ENCODE measurements around the gene ABCF1. TPM values are rescaled to one million over a fixed set of nuclear protein-coding genes. Genes with fewer than 3 reads are reported as not detected.
A peak's percentile ranks its signal among the peaks of the same experiment; 100 is the strongest.

The ABCF1 gene
- total and polyA plus RNA-seq, 7 donors = 53.8 to 119 (median 97.9) TPM

DNA sequence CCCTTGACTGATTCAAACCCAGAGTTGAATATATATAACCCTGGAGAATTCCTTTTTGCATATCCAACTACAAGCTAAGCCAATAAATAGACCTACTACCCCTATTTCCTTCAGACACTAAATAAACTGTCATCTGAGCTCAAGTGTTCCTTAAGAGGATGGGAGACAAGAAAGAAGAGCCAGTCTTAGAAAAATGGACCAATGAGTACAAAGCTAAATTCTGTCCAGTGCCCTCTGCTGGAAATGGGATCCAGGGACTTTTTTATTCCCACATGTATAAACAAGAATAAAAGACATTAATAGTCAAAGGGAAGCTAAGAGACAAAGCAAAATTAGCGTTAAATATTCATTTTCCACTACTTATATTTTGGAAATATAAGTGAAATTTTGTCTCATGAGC, 41.0 kb downstream of the ABCF1 start:
- intact Hi-C loops (cut with DNase I) = loop anchor here in 1 of 2 donors (5.0 kb wide), 1 partner anchor 35 kb away; no protein-coding TSS in a partner anchor
- no peaks in the 10 kb centered on the region for H3K27me3 ChIP-seq (ENCODE audit: insufficient read depth in 3 of 3, low read length in 2 of 3)
- H3K4me1 ChIP-seq = peaks cover 42% of the 10 kb centered on the region
- H3K36me3 ChIP-seq (ENCODE audit: insufficient read depth in 1 of 2, low read depth in 1 of 2) = peaks cover 4 to 39% of the 10 kb centered on the region in 2 donors
- no peak overlapping the region for H3K4me3 ChIP-seq
- H3K9me3 ChIP-seq = no peaks in the 10 kb centered on the region
- DNase-seq = no peak
- 64 to 76% (median 69%) methylated on average over 1 of the region's 1 CpG for WGBS, 3 donors
- TF ChIP-seq CTCF (IDR thresholded peaks at IDR 0.05) = peak; percentile 33
- no peak for ATAC-seq
- H3K27ac ChIP-seq = peak overlapping the region; percentile 99

DNA sequence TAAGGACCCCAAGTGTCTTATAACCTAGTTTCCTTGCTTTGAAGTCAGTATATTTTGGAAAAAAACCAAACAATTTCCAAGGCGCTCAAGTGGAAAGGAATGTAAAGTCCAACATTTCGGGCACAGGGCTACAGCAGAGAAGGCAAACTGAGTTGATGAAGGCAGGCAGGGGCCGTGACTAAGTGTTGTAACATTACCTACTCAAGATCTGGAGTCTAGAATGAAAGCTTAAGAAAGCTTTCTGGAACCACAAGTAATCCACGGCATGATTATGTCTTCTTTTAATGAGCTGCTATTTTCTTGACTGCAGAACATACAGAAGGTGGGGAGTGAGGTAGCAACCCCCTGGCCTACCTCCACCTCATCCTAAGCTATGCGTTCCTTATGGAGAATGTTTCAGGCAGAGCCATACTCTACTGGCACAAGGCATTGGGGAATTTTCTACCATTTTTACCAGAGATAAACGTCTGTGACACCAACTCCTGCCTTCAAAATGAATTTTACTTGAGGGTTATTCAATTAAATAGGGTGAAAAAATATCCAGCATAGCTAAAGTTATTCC, 41.5 kb downstream of the ABCF1 start:
- DNase-seq (no peak), ATAC-seq (no peak)
- H3K36me3 ChIP-seq (ENCODE audit: insufficient read depth in 1 of 2, low read depth in 1 of 2) = peaks cover 4 to 34% of the 10 kb centered on the region in 2 donors
- peak overlapping the region; percentile 99 for H3K27ac ChIP-seq
- no peak for TF ChIP-seq CTCF (IDR thresholded peaks at IDR 0.05)
- no peaks in the 10 kb centered on the region for H3K9me3 ChIP-seq
- H3K4me3 ChIP-seq = peak overlapping the region; percentile 84
- WGBS, 3 donors = 35 to 54% (median 35%) methylated on average over 6 of the region's 6 CpGs
- H3K27me3 ChIP-seq (ENCODE audit: insufficient read depth in 3 of 3, low read length in 2 of 3) = no peaks in the 10 kb centered on the region
- peaks cover 42% of the 10 kb centered on the region for H3K4me1 ChIP-seq
- intact Hi-C loops (cut with DNase I) = loop anchor here in 1 of 2 donors (5.0 kb wide), 1 partner anchor 35 kb away; no protein-coding TSS in a partner anchor

GRCh38 chr6:30613251-30614043, 42.2 kb downstream of the ABCF1 start:
- ATAC-seq = no peak
- intact Hi-C loops (cut with DNase I) = loop anchor here in 1 of 2 donors (5.0 kb wide), 1 partner anchor 36 kb away; no protein-coding TSS in a partner anchor

DNA sequence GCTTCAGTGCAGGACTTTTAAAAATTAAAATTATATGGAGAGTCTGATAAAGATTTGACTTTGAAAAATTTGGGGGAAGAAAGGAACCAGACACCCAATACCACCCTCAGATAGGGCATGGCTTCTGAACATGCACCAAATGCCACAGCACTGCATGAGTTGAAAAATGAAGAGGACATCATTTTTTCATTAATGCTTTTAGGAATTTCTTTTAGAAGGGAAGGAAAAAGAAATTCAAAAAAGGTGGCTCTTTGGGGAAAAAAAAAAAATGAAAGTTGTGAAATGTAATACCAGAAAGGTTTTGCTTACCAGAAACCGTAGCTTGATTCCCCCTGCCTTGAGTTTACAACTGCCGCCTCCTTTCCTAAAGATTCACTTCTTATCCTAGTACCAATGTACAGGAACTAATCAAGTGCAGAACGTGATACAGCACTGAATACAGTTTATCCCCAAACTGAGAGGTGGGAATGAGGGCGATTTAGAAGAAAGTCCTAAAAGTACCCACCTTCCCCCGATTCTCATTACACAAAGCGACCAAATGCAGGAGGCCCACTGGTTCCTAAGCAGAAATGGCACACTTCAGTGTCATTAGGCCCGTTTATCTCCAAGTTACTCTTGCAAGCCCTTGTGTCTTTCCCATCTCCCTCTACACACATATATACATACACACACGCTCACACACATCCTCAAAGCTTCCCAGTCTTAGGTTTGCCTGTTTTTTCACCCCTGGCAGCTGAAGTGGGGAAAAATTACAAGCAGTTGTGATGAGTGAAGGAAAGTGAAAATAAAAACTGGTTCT, 43.0 kb downstream of the ABCF1 start:
- H3K4me3 ChIP-seq = peak overlapping the region; percentile 84
- H3K27ac ChIP-seq = peak overlapping the region; percentile 99
- intact Hi-C loops (cut with DNase I) = loop anchor here in 1 of 2 donors (5.0 kb wide), 1 partner anchor 37 kb away; no protein-coding TSS in a partner anchor
- H3K27me3 ChIP-seq (ENCODE audit: insufficient read depth in 3 of 3, low read length in 2 of 3) = no peaks in the 10 kb centered on the region
- peaks cover 50% of the 10 kb centered on the region for H3K4me1 ChIP-seq
- no peaks in the 10 kb centered on the region for H3K9me3 ChIP-seq
- TF ChIP-seq CTCF (IDR thresholded peaks at IDR 0.05) = no peak
- no peak for ATAC-seq
- peaks cover 4 to 23% of the 10 kb centered on the region in 2 donors for H3K36me3 ChIP-seq (ENCODE audit: insufficient read depth in 1 of 2, low read depth in 1 of 2)
- WGBS, 3 donors = 12 to 14% (median 12%) methylated on average over 8 of the region's 8 CpGs
- DNase-seq = no peak

More at GRCh38 chr6:30613251-30614043, 42.2 kb downstream of the ABCF1 start:
- H3K36me3 ChIP-seq (ENCODE audit: insufficient read depth in 1 of 2, low read depth in 1 of 2) = peaks cover 4 to 27% of the 10 kb centered on the region in 2 donors
- H3K9me3 ChIP-seq = no peaks in the 10 kb centered on the region
- H3K27me3 ChIP-seq (ENCODE audit: insufficient read depth in 3 of 3, low read length in 2 of 3) = no peaks in the 10 kb centered on the region
- peak overlapping the region; percentile 84 for H3K4me3 ChIP-seq
- H3K4me1 ChIP-seq = peaks cover 43% of the 10 kb centered on the region
- DNase-seq = no peak
- peak overlapping the region; percentile 99 for H3K27ac ChIP-seq
- TF ChIP-seq CTCF (IDR thresholded peaks at IDR 0.05) = no peak

All from psoas muscle (tissue), 8 donors.